CD4-positive, alpha-beta T cell treated with Interleukin-4 for 4 hours (primary cell): ENCODE results near the gene BAG5.
"Not testable (repeated sequence)": the region's sequence is repeated elsewhere in the genome, so short reads cannot be mapped to it uniquely, and the experiment has no call there.

Experiments used
- DNase-seq: peaks from one replicate; pipeline ENCODE4 v3.0.0-alpha.2; 2020

Gene BAG5

GRCh38 chr14:103533137-103533998, 29.1 kb downstream of the BAG5 start:
- no peak for DNase-seq

DNA sequence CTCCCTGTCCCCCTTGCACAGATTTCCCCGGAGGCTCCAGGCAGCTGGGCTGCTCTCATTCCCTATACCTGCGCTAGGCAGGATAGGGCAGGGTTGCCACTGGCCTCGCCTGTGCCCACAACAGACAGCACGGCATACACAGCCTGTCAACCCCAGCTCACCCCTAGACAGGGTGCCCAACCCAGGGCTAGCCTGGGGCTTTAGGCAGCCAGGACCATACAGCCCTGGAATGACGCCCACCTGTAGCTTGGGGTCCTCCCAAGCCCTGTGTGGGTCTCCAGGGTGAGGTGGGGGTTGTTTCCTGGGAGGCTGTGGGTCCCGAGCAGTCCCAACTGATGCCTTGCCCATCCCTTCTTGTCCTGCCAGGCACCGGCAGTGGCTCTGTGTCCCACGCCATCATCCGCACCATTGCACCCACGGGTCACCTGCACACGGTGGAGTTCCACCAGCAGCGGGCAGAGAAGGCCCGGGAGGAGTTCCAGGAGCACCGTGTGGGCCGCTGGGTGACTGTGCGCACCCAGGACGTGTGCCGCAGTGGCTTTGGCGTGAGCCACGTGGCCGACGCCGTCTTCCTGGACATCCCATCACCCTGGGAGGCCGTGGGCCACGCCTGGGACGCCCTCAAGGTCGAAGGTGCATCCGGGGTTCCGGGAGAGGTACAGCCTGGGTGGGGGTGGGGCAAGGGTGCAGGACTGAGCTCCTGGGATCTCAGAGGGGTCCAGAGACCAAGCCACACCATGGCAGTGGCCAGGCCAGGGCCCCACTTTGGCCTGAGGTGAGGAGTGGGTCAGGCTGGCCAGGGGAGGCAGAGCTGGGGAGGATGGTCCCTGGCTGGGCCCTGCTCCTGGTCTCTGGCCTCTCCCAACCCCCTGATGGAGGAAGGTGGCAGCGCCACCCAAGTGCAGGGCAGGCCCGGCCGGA, 30.0 kb downstream of the BAG5 start:
- DNase-seq: no peak

DNA sequence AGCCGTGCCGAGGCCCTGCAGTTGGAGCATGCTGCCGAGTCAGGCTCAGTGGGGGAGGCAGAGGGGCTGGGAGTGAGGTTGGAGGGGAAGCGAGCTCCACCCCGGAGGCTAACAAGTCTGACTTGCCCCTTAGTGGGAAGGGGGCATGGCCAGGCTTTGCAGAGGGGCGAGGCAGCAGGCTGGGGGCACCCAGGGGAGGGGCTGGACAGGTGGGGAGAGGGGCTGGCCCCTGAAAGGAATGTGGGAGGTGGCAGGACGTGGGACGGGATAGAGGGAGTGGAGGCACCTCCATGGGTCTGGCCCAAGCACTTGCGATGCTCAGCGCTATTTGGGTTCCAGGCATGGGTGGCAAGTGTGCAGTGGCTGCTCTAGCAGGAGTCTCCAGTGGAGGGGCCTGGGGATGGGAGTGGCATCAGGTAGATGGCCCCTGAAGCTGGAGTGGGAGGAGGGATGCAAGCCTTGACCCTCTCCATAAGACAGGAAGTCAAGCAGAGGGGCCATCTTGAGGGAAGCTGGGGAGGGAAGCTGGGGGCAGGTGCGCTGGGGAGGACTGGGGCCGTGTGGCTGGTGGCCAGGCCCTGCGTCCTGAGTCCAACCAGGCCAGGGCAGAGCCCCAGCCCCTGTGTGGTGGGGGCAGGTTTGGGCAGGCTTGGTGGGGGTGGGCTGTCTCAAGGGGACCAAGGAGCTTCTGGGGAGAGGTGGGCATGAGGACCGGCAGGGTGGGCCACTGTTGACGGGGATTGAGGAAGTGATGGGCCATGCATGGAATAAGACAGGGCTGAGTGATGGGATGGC, 30.8 kb downstream of the BAG5 start:
- no peak for DNase-seq

DNA sequence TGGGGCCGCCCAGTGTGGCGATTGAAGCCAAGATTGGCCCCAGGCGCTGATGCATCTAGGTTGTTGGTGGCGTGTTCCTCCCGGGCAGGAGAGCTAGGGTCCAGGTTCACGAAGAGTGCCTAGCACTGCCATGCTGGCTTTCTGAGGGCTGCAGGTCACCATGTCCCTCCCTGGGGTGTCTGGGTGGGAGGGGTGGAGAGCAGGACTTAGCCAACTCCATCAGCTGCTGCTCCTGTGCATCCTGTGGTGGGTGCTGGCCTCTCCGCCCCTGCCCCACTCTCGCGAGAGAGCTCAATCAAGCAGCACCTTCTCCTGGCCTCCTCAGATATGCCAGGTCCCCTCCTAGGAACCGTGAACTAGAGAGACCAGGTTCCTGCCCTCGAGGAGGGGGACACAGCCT, 31.6 kb downstream of the BAG5 start:
- DNase-seq: no peak

DNA sequence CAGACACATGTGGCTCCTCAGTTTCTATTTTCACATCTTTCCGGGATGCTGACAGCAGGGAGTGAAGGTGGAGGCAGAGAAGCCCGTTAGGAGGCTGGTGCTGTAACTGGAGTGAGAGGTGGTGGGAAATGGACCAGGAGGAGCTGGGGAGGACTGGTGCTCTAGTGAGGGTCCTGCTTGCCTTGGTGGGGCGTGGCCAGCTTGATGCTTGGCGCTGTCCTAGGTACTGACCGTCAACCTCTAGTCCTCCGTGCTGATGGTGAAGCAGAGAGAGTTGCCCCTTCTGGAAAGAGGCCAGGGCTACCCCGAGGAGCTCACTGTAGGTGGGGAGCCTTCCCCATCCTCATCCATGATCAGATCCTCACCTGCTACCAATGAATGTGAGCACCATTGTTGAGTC, 32.1 kb downstream of the BAG5 start:
- no peak for DNase-seq

DNA sequence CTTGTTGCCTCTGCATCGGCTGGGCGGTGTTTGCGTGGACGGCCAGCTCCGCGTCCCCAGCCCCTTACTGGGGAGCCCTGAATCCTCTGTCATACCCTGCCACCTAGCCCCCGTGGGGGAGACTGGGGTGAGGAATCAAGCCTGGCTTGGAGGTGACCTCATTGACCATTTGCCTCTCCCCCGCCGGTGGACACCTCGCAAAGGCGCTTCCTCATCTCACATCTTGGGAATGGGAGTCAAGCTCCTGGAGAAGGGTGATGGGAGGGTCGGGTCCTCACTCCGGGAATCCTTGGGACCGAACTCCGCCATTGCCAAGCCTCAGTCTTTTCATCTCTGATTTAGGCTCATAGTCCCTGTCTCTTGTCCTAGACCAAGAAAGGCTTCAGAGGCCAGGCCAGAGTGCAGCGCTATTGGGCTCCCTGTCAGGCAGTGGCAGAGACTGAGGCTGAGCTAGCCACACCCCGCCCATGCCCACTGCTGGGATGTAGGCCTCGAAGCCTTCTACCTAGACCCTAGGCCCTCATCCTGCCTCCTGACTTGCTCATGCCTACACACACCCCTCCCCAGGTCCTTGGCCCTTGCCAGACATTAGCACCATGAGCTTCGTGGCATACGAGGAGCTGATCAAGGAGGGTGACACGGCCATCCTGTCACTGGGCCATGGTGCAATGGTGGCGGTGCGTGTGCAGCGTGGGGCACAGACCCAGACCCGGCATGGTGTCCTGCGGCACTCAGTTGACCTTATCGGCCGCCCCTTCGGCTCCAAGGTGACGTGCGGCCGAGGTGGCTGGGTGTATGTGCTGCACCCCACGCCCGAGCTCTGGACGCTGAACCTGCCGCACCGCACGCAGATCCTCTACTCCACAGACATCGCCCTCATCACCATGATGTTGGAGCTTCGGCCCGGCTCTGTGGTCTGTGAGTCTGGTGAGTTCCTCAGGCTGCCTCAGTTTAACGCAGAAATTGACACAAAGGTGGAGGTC, 32.8 kb downstream of the BAG5 start:
- no peak for DNase-seq

DNA sequence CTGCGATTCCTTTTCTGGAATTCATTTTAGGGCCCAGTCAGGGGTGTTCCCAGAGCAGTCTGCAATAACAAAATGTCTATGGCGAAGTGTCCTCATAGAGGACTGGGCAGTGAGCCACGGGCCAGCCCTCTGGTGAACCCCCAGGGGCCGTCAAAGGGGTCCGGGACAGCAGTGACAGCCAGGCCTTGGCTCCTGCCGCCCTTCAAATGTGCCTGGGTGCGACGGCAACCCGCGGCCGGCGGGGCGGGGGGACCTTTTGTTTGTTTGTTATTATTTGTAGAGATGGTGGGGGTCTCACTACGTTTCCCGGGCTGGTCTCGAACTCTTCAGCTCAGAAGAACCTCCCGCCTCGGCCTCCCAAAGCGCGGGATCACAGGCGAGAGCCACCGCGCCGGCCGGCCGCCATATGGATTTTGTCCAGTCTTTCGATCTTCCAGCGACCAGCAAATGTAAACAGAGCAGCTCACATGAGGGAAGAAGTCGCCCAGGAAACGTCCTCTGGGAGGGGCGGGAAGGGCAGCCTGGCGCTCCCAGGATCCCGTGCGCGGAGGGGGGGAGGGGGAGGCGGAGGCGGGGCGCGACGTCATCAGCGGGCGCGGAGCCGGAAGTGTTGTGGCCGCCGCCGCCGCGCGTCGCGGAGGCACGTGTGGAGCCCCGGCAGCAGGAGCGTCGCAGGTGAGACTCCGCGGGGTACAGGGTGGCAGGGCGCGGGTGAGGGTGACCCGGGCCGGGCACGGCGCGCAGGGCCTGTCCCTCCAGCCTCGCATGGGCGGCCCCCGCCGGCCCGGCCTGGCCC, 33.7 kb downstream of the BAG5 start, which contains the start of gene TRMT61A:
Gene TRMT61A, plus strand, starts transcription at position 610 of the 796 bp plus-strand sequence. CDS start 783 bp downstream, outside the sequence.
- DNase-seq: peak; percentile 72

DNA sequence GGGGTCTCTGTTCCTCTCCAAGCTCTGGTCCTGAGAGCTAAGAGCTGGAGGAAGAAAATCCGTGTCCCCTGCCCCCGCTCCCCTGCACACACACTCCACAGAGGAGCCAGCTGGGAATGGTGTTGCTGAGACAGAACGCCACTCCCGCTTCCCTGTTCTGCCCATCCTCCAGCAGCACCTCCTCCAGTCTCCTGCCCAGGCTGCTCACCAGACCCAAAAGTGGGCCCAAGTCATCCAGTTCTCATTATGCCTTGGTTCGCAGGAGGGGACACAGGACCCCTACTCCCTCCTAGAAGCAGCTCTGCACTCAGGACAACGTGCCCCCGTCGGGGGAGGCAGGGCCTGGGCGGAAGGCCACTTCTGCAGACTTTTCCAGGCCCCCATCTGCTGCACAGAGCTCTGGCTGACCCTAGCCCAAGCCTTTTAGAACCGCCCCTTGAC, 34.3 kb downstream of the BAG5 start:
- no peak for DNase-seq

DNA sequence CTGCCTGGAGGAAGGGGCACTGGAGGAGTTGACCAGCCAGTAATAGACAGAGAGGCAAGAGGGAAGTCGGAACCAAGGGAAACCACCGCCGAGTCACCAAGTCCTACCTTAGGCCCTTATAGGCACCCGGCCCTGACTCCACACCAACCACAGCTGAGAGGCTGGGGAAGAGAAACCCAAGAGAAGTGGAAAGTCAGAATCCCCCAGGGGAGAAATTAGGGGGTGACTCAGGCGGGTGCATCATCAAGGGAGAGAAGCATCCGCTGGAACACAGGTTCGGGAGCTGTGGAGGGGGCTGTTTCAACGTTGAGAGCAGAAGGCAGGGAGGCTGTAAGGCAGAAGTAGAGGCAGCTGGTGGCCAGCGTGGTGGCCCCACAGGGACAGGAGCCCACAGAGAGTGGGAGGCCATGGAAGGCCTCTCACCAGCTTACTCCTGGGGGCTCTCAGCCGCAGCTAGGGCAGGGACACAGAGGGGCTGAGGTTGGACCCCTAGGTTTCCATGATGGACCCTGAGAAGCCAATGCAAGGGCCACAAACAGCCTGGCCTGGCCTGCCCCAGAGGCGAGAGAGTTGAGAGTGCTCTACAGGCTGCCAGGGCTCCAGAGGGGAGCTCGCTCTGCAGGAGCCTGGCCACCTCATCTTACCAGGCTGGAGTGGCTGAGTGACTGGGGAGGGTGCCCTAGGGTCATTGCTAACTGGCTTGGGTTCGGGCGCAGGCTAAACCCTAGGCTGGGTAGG, 34.9 kb downstream of the BAG5 start:
- DNase-seq: peak; percentile 25

GRCh38 chr14:103526914-103527248, 35.6 kb downstream of the BAG5 start:
- no peak for DNase-seq

GRCh38 chr14:103526247-103526913, 36.1 kb downstream of the BAG5 start:
- DNase-seq: no peak

DNA sequence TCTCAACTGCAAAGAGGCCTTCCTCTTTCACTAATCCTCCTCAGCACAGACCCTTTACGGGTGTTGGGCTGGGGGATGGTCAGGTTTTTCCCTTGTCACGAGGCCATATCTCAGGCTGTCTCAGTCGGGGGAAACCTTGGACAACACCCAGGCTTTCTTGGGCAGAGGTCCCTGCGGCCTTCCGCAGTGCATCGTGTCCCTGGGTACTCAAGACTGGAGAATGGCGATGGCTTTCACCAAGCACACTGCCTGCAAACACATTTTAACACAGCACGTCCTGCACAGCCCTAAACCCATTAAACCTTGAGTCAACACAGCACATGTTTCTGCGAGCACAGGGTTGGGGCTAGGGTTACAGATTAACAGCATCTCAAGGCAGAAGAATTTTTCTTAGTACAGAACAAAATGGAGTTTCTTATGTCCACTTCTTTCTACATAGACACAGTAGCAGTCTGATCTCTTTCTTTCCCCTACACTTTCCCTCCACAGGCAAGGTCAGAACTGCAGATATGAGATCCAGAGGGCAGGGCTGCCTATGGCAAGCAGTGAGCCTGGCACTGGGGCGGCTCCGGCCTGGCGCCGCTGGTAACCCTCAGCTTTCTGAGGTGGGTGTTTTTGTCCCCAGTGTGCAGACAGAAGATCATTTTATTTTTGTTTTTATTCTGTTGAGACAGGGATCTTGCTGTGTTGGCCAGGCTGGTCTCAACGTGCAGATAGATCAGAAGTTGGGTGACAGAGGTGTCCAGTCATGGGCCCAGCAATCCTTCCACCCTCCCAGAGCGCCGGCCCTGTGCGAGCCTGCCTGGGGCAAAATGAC, 36.8 kb downstream of the BAG5 start:
- not testable (repeated sequence) for DNase-seq

DNA sequence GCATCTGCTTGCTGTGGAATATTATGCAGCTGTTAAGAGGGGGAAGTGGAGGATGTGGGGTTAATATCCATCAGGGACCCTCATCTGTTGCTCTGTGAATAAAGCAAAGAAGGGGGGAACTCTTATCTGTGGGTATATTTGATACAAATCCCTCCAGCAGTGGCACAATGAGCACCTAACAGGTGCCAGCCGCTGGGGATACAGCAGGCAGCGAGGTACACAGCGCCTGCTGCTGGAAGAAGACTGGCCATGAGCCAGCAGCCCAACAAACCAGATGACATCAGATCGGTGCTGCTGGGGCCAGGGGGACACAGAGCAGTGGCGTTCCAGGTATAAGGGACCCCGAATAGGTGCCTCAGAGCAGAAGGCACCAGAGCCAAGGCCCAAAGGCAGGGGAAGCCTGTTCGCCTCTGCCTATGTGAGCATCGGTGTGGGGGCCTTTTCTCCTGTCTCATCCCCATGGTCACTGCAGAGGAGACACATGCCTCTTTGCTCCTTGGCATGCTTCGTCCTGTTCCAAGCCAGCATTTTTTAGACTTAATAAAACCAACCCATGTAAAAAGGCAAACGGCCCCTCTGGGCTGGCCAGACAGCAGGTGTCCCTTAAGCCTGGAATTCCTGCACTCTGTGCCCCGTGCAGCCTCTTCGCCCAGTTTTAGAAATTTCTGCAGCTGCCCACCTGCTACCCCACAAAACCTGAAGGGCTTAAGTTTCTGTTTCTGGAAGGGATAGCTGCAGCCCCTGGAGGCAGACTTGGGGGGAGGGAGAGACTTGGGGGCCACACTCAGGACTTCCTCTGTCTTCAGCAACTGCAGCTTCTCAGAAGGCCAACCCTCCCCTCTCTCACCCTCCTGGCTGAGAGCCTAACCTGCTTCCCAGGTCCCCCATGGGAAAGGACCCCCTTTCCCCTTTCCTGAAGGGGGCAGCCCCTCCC, 38.2 kb downstream of the BAG5 start:
- DNase-seq: no peak

DNA sequence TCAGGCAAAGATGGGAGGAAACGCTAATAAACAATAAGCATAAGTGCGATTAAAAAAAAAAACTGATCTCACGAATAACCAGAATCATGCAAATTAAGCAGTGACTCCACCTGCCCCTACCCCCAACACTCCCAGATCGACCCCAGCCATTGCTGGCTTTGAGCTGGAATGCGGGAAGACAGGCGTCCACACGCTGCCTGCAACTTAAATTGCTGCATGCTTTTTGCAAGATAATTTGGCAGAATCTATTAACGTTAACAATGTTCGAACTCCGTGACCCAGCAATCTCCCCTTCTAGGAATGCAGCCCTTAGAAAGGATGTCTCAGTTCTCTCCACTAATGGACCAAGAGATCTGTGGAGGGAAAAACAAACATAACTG, 38.9 kb downstream of the BAG5 start:
- DNase-seq: no peak

DNA sequence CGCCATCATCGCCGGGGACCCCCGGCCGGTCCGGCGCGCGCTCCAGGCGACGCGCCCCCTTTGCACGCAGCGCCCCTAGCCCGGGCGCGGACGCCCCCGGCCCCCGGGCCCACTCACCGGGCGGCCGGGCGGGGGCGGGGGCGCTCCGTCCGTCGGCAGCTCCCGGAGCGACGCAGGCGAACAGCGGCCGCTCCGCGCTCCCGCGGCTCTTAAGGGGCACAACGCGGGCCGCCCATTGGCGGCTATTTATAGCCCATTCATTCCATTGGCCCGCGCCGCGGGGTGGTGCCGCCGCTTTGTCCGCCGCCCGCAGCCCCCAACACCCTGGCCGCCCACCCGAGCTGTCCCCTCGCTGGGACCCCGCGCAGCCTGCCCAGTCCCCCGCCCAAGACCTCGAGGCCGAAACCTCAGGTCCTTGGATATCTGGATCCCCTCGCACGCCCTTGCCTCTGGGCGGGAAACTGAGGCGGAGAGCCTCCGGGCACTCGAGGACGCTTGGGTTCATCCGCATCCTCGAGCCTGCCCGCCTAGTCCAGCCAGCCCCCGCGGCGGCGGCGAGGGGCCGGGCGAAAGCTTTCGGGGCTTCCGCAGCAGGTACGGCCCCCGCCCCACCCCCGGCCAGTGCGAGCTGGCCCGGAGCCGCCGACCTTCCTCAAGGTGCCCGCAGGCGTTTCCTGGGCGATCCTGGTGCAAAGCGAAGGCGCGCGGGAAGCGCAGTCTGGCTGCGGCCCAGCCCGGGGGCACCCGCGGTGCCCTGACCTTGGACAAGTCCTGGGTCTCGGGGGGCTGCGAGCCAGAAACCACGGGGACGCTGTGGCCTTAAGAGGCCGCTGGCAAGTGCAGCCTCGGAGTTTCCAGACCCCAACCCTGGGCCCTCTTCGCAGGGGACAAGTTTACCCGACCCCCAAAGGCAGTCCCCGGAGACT, 39.5 kb downstream of the BAG5 start, which contains the start of gene CKB:
Gene CKB, minus strand, starts transcription at position 182 of the 926 bp plus-strand sequence. CDS start 337 bp downstream, outside the sequence.
- DNase-seq: no peak

DNA sequence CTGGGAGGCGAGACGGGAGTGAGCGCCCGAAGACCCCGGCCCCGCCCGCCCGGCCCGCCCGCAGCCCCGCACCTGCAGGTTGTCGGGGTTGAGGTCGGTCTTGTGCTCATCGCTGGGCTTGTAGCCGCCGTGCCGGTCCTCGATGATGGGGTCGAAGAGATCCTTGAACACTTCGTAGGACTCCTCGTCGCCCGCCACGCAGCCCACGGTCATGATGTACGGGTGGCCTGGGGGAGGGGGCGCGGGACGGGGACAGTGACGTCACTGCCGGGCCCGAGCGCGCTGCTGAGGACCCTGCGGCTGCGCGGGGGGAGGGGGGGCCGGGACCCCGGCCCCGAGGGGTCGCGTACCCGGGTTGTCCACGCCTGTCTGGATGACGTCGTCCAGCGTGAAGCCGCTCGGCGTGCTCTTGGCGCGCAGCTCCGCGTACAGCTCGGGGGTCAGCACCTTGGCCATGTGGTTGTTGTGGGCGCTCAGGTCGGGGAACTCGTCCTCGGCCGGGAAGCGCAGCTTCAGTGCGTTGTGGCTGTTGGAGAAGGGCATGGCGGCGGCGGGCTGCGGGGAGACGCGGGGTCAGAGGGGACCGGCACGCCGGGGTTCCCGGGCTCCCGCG, 40.4 kb downstream of the BAG5 start:
- DNase-seq: no peak
